Naive thymus-derived CD4-positive, alpha-beta T cell (primary cell): ENCODE data around the gene MS4A10. TPM values are rescaled to one million over a fixed set of nuclear protein-coding genes. Genes with fewer than 3 reads are reported as not detected.

Experiments
- ATAC-seq: fragments of 150-1000 bp; cut with Tn5 transposase; 2 replicates; pipeline ENCODE4 v1.10.0; 2021; ENCODE audit warnings: mild to moderate bottlenecking, moderate library complexity
- CTCF ChIA-PET: fragments of 350-600 bp; sonication (Branson Sonifier 250); formaldehyde crosslinking; loops from one replicate; lab custom pipeline; 2021; ENCODE audit warnings: antibody characterized with exemption; lab: Charles Lee
- POLR2A ChIA-PET: fragments of 350-600 bp; sonication (Branson Sonifier 250); formaldehyde crosslinking; loops from one replicate; lab custom pipeline; 2021; ENCODE audit warnings: antibody characterized with exemption, inconsistent platforms; lab: Charles Lee
- DNase-seq, 9 donors: peaks; one replicate each; pipeline versions ENCODE4 v3.0.0 to v3.0.0-alpha.2; 2020 to 2022; ENCODE audit warnings: mixed read lengths in 1 of 9
- H3K27ac ChIP-seq: one replicate; pipeline ENCODE4 v1.7.0; 2013; ENCODE audit warnings: mild to moderate bottlenecking, low read depth, low read length, moderate library complexity
- H3K27me3 ChIP-seq, 2 donors: one replicate each; pipeline ENCODE4 v1.7.0; 2013; ENCODE audit warnings: low read length in 2 of 2, mild to moderate bottlenecking in 2 of 2, moderate library complexity in 2 of 2; ENCODE audit not compliant: control insufficient read depth in 2 of 2, insufficient read depth in 2 of 2
- H3K36me3 ChIP-seq, 3 experiments: 1 replicate in 2 of 3; 2 replicates in 1 of 3; pipeline ENCODE4 v1.7.0; 2013; ENCODE audit warnings: low read length in 3 of 3, mild to moderate bottlenecking in 3 of 3, moderate library complexity in 1 of 3; ENCODE audit not compliant: insufficient read depth in 3 of 3, control insufficient read depth in 2 of 3
- H3K4me1 ChIP-seq, 2 donors: one replicate each; pipeline ENCODE4 v1.7.0; 2013; ENCODE audit warnings: low read length in 2 of 2, mild to moderate bottlenecking in 2 of 2, moderate library complexity in 1 of 2; ENCODE audit not compliant: control insufficient read depth in 2 of 2, insufficient read depth in 2 of 2
- H3K4me3 ChIP-seq: 2 replicates; pipeline ENCODE4 v1.7.0; 2013; ENCODE audit warnings: mild to moderate bottlenecking, low read length
- H3K9me3 ChIP-seq, 3 experiments: 1 replicate in 2 of 3; 2 replicates in 1 of 3; pipeline ENCODE4 v1.7.0; 2013; ENCODE audit warnings: low read length in 3 of 3; ENCODE audit not compliant: control insufficient read depth in 2 of 3
- H3K27ac Mint-ChIP-seq, 9 donors: one replicate each; pipeline ENCODE4 v1.8.0; 2020 to 2022; ENCODE audit warnings: mixed read lengths in 9 of 9, mild to moderate bottlenecking in 8 of 9, moderate library complexity in 5 of 9, inconsistent platforms in 2 of 9
- H3K27me3 Mint-ChIP-seq, 5 donors: one replicate each; pipeline ENCODE4 v1.8.0; 2021 to 2022; ENCODE audit warnings: mixed read lengths in 5 of 5, mild to moderate bottlenecking in 1 of 5
- H3K36me3 Mint-ChIP-seq, 5 donors: one replicate each; pipeline ENCODE4 v1.8.0; 2020 to 2022; ENCODE audit warnings: mixed read lengths in 5 of 5, mild to moderate bottlenecking in 3 of 5, inconsistent platforms in 1 of 5
- H3K4me1 Mint-ChIP-seq, 7 donors: one replicate each; pipeline ENCODE4 v1.8.0; 2020 to 2022; ENCODE audit warnings: mixed read lengths in 7 of 7, mild to moderate bottlenecking in 3 of 7, inconsistent platforms in 1 of 7
- H3K4me3 Mint-ChIP-seq, 10 donors: one replicate each; pipeline ENCODE4 v1.8.0; 2020 to 2022; ENCODE audit warnings: mild to moderate bottlenecking in 10 of 10, mixed read lengths in 10 of 10, moderate library complexity in 6 of 10, inconsistent platforms in 2 of 10
- H3K9me3 Mint-ChIP-seq, 11 donors: one replicate each; pipeline ENCODE4 v1.8.0; 2020 to 2022; ENCODE audit warnings: mixed read lengths in 11 of 11, mild to moderate bottlenecking in 4 of 11, inconsistent platforms in 1 of 11, moderate library complexity in 1 of 11
- intact Hi-C, 2 donors: fragments of 100-400 bp; cut with micrococcal nuclease; formaldehyde crosslinking; loops; one replicate each; pipeline ENCODE4 v1.15.1; 2023
- polyA plus RNA-seq, 2 donors: library from polyadenylated mRNA; unstranded; fragments of 300-500 nt; fragmentation: Illumina TruSeq; gene quantifications; one replicate each; pipeline ENCODE4 v1.2.3, GENCODE V29; 2021
- total RNA-seq, 6 experiments: library from RNA in 5 of 6; stranded (reverse) in 5 of 6; gene quantifications; 1 replicate in 5 of 6; 2 replicates in 1 of 6; pipeline ENCODE4 v1.2.3 and lab custom pipeline; 2021 to 2026

MS4A10 gene
- total and polyA plus RNA-seq, 7 experiments from 2014 or later = not detected

DNA sequence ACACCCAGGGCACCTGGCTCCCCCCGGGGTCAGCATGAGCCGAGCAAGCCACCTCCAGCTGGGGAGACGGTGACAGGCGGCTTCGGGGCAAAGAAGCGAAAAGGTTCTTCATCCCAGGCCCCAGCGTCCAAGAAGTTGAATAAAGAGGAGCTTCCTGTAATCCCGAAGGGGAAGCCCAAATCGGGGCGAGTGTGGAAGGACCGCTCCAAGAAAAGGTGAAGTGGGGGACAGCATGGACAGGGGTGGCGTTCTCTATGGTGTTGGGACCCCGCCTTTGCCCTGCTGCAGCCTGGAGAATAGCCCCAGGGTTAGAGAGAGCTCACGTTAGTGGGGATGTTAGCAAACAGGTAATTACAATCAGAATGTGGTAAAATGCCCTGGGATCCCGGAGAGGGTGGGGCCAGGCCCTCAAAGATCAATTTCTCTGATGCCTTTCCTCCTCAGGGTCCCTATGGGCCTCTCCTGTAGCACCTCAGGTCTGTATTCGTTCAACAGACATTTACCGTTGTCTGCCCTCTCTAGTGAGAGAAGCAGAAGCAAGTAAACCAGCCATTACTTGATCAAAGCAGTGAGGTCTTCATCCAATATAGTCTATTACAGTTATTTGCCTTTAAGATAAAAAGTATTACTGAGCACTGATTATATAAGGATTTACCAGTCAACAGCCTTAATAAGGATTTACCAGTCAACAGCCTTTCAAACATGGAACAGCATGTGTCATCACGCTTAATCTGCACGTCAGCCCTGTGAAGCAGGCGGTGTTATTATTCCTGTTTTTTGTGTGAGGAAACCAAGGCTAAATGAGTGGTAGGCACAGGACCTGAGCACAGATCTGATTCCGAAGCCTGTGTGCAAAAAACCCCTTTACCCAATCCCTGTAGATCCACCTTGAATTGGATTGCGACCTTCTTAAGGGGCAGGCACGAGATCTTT lies 57.8 kb downstream of the MS4A10 start:
- ATAC-seq (no peak), DNase-seq (peak in 2 of 9 donors; percentile 4 to 42)
- POLR2A ChIA-PET = interaction anchor here (0.8 to 1.2 kb wide), 2 partner anchors 63 to 199 kb away, joined by 3 to 6 read pairs; partner anchors contain the start of gene PRPF19
- Histone ChIP-seq H3K9me3 (no peaks in the 10 kb centered on the region), H3K27ac (peak overlapping the region; percentile 78), H3K36me3 (peaks cover 0 to 13% (median 0%) of the 10 kb centered on the region in 3 experiments), H3K4me1 (peaks cover 26 to 35% of the 10 kb centered on the region in 2 donors), H3K27me3 (no peaks in the 10 kb centered on the region), H3K4me3 (peak overlapping the region; percentile 93)
- Mint-ChIP-seq H3K36me3 (peaks cover 0 to 8% (median 2%) of the 10 kb centered on the region in 5 donors), H3K4me3 (peak overlapping the region; percentile 89 to 95 (median 91)), H3K9me3 (peaks cover 0 to 7% (median 0%) of the 10 kb centered on the region in 11 donors), H3K27me3 (no peaks in the 10 kb centered on the region), H3K4me1 (peaks cover 31 to 49% (median 41%) of the 10 kb centered on the region in 7 donors), H3K27ac (peak overlapping the region; percentile 75 to 99 (median 94))
- CTCF ChIA-PET = interaction anchor here (1.0 to 1.3 kb wide), 2 partner anchors 12 to 56 kb away, joined by 4 read pairs; no protein-coding TSS in a partner anchor
- intact Hi-C loops = loop anchor here (1.0 to 5.0 kb wide), 7 partner anchors 12 to 1279 kb away; partner anchors contain the start of genes PRPF19 (in 2 of the 2), CYB561A3 (in 1 of the 2), INCENP (in 1 of the 2) and SDHAF2 (in 1 of the 2)

DNA sequence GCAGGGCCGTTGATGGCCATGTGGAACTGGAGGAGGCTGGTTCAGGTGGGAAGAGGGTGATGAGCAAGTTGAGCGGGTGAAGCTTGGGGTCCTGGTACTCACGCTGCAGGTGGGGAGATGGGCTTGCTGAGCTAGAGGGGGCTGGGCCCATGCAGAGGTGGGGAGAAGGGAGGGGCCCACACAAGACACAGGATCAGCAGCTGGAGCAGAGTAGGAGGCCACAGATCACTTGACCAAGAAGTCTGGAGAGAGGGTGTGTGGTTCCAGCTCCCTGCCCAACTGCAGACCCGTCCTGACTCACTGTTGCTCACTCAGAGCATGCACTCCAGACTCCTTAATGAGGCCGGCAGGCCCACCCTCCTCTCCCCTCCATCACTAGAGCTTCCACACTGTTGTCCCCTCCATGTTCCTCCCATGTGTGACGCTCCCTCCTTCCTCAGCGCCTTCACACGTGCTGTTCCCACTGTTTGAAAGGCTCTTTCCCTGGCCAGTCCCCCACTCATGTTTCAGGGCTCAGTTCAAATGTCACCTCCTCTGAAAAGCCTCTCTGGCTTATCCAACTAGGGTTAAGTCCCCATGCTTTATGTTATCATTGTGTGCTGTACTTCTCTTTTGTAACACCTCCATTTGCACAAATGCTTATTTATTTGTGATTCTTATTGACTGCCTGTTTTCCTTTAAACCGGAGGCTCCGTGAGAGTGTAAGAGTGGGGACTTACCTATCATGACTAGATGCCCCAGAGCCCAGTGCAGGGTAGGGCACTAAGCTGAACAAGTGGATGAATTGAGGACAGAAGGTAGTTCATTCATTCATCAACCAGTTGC lies 59.1 kb downstream of the MS4A10 start:
- peak overlapping the region; percentile 93 for H3K4me3 ChIP-seq
- CTCF ChIA-PET = interaction anchor here (1.3 kb wide), 1 partner anchor 55 kb away, joined by 4 read pairs; no protein-coding TSS in a partner anchor
- intact Hi-C loops = loop anchor here (5.0 kb wide), 3 partner anchors 518 to 1278 kb away; partner anchors contain the start of genes CYB561A3 (in 1 of the 2), INCENP (in 1 of the 2), SDHAF2 (in 1 of the 2) and TMEM138 (in 1 of the 2)

DNA sequence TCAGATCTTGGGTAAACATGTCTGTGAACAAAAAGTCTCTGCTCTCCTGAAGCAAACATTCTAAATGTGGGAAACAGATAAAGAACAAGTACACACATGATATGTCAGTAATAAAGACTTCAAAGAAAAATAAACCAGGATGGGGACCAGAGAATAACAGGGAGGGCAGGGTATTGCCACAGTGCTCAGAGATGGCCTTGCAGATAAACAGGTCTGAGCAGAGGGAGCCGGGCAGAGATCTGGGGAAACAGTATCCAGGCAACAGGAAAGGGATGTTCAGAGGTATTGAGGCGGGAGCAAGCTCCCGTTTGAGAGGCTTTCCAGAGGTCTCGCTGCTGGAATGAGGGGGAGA lies 59.7 kb downstream of the MS4A10 start:
- Histone ChIP-seq H3K4me1 (peaks cover 26 to 35% of the 10 kb centered on the region in 2 donors), H3K9me3 (no peaks in the 10 kb centered on the region), H3K4me3 (no peak overlapping the region), H3K27ac (no peak overlapping the region), H3K36me3 (peaks cover 0 to 32% (median 7%) of the 10 kb centered on the region in 3 experiments), H3K27me3 (no peaks in the 10 kb centered on the region)
- peaks cover 31 to 49% (median 41%) of the 10 kb centered on the region in 7 donors for H3K4me1 Mint-ChIP-seq
- H3K27ac Mint-ChIP-seq = peak overlapping the region in 8 of 9 donors; percentile 13 to 94 (median 50)
- no peak for DNase-seq
- CTCF ChIA-PET = no interaction called here
- intact Hi-C loops = loop anchor here (5.0 kb wide), 3 partner anchors 517 to 1277 kb away; partner anchors contain the start of genes CYB561A3 (in 1 of the 2), INCENP (in 1 of the 2), SDHAF2 (in 1 of the 2) and TMEM138 (in 1 of the 2)
- POLR2A ChIA-PET = no interaction called here
- H3K36me3 Mint-ChIP-seq = peaks cover 0 to 11% (median 5%) of the 10 kb centered on the region in 5 donors
- H3K9me3 Mint-ChIP-seq = peaks cover 0 to 7% (median 0%) of the 10 kb centered on the region in 11 donors
- no peak for ATAC-seq
- peak overlapping the region in 9 of 10 donors; percentile 66 to 95 (median 91) for H3K4me3 Mint-ChIP-seq
- no peaks in the 10 kb centered on the region for H3K27me3 Mint-ChIP-seq

More for the DNA sequence above, 59.1 kb downstream of the MS4A10 start:
- Mint-ChIP-seq H3K36me3 (peaks cover 0 to 8% (median 3%) of the 10 kb centered on the region in 5 donors), H3K27ac (peak overlapping the region; percentile 18 to 94 (median 59)), H3K9me3 (peaks cover 0 to 7% (median 0%) of the 10 kb centered on the region in 11 donors), H3K27me3 (no peaks in the 10 kb centered on the region), H3K4me3 (peak overlapping the region; percentile 89 to 95 (median 91)), H3K4me1 (peaks cover 31 to 49% (median 41%) of the 10 kb centered on the region in 7 donors)
- no peak for DNase-seq
- Histone ChIP-seq H3K36me3 (peaks cover 0 to 26% (median 1%) of the 10 kb centered on the region in 3 experiments), H3K4me1 (peaks cover 26 to 35% of the 10 kb centered on the region in 2 donors), H3K9me3 (no peaks in the 10 kb centered on the region), H3K27ac (peak overlapping the region; percentile 78), H3K27me3 (no peaks in the 10 kb centered on the region)
- ATAC-seq = no peak
- POLR2A ChIA-PET = no interaction called here

DNA sequence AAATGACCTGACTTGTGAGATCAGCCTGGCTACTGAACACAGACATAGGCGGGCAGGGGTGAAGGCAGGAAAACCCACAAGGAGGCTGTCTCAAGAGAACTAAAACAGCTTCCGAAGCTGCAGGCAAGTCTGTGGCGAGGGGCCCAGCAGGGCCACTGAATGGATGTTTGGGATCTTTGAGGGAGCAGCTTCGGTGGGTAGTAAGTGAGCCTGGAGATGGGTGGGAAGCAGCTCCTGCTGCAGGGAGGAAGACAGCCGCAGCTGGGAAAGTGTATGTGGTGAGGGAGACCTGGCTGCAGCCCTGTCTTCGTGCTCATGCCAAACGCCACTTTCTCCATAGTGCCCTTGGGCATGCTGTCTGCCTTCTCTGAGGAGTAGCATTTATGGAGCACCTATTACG lies 60.2 kb downstream of the MS4A10 start:
- POLR2A ChIA-PET = no interaction called here
- CTCF ChIA-PET = no interaction called here
- peaks cover 0 to 14% (median 8%) of the 10 kb centered on the region in 5 donors for H3K36me3 Mint-ChIP-seq
- H3K27me3 Mint-ChIP-seq = no peaks in the 10 kb centered on the region
- intact Hi-C loops = no loop called here
- Histone ChIP-seq H3K4me3 (no peak overlapping the region), H3K9me3 (no peaks in the 10 kb centered on the region), H3K27ac (no peak overlapping the region), H3K4me1 (peaks cover 26 to 35% of the 10 kb centered on the region in 2 donors), H3K36me3 (peaks cover 0 to 37% (median 12%) of the 10 kb centered on the region in 3 experiments), H3K27me3 (no peaks in the 10 kb centered on the region)
- H3K4me3 Mint-ChIP-seq = peak overlapping the region in 6 of 10 donors; percentile 11 to 95 (median 91)
- peaks cover 0 to 7% (median 0%) of the 10 kb centered on the region in 11 donors for H3K9me3 Mint-ChIP-seq
- H3K27ac Mint-ChIP-seq = peak overlapping the region in 2 of 9 donors; percentile 38 to 78
- ATAC-seq = no peak
- H3K4me1 Mint-ChIP-seq = peaks cover 31 to 48% (median 41%) of the 10 kb centered on the region in 7 donors
- DNase-seq = no peak

DNA sequence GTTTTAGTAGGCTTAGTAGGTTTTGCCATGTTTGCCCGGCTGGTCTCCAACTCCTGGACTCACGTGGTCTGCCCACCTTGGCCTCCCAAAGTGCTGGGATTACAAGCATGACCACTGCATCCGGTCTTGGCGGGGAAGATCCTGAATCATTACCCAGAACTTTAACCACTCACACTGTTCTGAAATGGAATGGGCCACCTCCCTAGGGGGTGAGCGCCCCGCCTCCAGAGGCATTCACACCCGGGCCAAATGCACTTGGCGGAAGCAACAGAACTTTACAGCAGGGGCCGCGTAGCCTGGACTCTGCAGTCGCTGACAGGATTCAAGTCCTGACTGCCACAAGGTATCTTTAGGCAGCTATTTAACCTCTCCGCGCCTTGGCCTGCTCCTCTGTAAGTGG lies 62.1 kb downstream of the MS4A10 start:
- H3K9me3 ChIP-seq = no peaks in the 10 kb centered on the region
- no peak overlapping the region for H3K27ac Mint-ChIP-seq
- H3K27ac ChIP-seq = no peak overlapping the region
- no peak for ATAC-seq
- H3K27me3 Mint-ChIP-seq = no peaks in the 10 kb centered on the region
- ChIA-PET CTCF (interaction anchor here (1.6 kb wide), 1 partner anchor 16 kb away, joined by 5 read pairs; no protein-coding TSS in a partner anchor), POLR2A (no interaction called here)
- peaks cover 6 to 52% (median 12%) of the 10 kb centered on the region in 3 experiments for H3K36me3 ChIP-seq
- peaks cover 24 to 36% (median 32%) of the 10 kb centered on the region in 7 donors for H3K4me1 Mint-ChIP-seq
- no peaks in the 10 kb centered on the region for H3K9me3 Mint-ChIP-seq
- no peak overlapping the region for H3K4me3 ChIP-seq
- H3K4me1 ChIP-seq = peaks cover 18 to 28% of the 10 kb centered on the region in 2 donors
- intact Hi-C loops = no loop called here
- H3K27me3 ChIP-seq = no peaks in the 10 kb centered on the region
- peaks cover 5 to 33% (median 15%) of the 10 kb centered on the region in 5 donors for H3K36me3 Mint-ChIP-seq
- DNase-seq = no peak
- H3K4me3 Mint-ChIP-seq = no peak overlapping the region
